Activated naive CD4-positive, alpha-beta T cell treated with Interleukin-2 at 50 U/mL for 16 hours (primary cell): ENCODE data around the gene EIF2B2.
A peak's percentile ranks its signal among the peaks of the same experiment; 100 is the strongest.

Experiments used
- DNase-seq: peaks from one replicate; pipeline ENCODE4 v3.0.0-alpha.2; 2020

Gene EIF2B2

DNA sequence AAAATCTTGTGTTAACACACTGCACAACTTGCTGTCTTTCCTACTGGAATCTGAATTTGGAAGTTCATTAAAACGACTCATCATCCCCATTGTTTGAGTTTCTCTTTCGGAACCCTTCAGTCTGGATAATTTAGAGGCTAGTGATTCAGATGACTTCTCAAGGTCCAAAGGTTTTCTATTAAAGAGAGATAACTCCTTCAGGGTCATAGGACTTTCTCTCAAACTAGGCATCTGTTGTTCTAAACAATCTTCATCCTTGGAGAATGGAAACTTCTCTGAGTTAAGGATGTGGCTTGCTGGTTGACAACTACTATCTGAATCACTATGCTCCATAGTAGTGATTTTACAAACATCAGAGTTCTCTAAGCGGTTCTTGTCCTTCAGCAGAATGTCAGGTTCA lies 44.2 kb downstream of the EIF2B2 start:
- DNase-seq: no peak

DNA sequence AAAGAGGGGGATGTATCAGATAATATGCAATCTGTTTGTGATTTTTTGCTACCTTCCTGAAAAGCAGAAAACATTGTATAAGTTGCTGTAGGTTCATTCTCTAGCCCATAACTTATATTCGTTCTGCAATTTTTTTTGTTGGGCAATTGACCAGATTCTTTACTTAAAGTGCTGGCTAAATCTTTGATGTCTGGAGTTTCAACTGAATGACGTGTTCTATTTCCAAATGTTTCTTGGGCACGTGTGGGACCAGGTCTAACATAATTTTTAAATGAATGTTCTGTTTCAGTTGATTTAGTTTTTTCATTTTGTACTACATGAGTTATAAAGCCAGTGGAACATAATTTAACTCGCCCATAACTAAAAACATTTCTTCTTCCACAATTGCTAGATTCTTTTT lies 44.8 kb downstream of the EIF2B2 start:
- no peak for DNase-seq

DNA sequence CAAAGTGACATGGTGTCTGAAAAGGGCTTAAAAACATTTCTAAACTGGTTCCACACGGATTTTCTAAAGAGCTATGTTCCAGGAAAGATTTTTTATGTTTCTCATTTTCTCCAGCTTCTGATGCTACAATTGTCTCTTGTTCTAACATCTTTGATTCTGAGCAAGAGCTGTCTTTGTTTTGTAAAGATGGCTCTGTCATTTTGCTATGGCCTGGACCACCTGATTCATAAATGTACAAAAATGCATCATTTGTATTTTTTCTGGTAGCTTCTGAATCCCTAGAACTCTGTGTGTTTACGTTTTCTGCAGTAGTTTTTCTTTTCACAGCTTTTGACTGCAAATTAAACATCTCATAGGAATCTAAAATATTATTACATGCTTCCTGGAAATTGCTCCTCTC lies 45.4 kb downstream of the EIF2B2 start:
- DNase-seq: no peak

DNA sequence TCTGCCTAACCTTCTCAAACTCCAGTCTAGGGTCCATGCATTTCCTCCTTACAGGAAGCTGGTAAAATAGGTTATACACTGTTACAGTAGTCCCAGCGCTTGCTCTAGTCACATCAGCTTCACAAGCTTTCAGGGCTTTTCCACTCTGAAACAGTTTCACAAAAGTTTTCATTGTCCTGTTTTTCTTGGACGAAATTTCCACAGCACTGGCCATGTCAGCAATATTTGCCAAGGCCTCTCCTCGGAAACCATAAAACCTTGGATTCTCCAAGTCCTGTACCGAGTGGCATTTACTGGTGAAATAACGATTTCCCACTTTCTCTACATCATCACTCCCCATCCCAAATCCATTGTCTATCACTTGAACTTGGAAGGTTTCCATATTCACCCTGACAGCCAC lies 46.4 kb downstream of the EIF2B2 start:
- DNase-seq: no peak

DNA sequence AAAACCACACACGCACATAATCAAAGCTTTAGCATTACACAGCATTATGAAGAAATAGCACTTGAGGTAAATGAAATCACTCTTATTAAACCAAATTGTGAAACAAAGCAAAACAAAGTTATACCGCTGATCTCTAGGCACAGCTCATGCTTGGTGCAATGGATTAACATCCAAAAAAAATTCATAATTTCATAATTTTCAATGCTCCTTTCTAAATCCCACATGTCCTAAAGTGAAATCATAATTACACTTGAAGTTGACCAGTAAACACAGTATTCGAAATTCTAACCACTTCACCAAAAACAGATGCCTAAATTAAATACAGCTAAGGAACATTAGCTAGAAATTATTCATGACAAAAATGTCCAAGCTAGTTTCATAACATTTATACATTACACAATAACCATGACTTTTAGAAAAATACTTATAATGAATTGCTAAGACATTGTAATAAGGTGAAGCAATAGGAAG lies 47.0 kb downstream of the EIF2B2 start:
- no peak for DNase-seq

DNA sequence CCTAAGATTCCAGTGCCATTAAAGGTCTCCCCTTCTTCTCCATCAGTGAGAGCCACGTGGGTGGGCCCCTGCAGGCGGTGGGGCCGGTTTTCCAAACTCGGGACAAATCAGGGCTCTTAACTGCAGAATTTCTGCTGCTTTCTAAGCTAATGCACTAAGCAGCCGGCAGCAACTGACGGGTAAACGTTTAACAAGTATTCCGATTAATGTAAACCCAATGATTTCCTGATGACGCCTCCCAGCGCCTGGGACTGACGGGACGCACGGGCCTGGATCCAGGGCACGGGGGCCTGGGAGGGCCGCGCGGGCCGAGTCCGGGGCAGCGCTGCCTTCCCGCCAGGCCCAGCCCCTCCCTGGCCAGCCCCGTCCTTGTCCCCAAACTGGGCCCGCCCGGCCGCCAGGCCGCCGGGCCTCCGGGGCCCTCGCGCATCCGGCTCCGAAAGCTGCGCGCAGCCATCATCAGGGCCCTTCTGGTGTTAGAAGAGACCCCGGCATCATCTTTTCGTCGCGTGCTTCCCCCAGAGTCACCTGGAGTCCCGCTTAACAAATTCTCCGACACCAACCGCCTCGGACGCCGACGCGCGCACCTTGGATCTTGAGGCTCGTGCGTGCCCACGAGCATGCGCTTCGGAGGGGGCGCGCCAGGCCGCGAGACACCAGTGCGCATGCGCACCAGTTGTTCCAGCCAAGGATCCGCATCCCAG lies 48.3 kb downstream of the EIF2B2 start, which contains the start of gene MLH3:
TSS of gene MLH3 (minus strand) at position 616 of the 704 bp plus-strand sequence. CDS start 1,812 bp downstream, outside the sequence.
- peak; percentile 79 for DNase-seq

DNA sequence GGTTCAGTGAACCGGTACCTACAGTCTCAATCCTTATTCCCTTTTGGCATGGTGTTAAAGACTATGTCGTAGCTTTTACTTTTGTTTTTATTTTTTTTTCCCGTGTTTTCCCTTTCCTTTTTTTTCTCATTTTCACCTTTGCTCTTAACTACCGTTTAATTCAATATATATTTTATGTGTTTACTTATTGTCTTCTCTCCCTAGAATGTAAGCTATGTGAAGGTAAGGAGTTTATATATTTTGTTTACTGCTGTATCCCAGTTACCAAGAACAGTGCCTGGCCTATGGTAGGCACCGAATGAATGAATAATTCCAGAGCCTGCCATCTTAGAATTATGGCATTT lies 48.8 kb downstream of the EIF2B2 start:
- DNase-seq: no peak

DNA sequence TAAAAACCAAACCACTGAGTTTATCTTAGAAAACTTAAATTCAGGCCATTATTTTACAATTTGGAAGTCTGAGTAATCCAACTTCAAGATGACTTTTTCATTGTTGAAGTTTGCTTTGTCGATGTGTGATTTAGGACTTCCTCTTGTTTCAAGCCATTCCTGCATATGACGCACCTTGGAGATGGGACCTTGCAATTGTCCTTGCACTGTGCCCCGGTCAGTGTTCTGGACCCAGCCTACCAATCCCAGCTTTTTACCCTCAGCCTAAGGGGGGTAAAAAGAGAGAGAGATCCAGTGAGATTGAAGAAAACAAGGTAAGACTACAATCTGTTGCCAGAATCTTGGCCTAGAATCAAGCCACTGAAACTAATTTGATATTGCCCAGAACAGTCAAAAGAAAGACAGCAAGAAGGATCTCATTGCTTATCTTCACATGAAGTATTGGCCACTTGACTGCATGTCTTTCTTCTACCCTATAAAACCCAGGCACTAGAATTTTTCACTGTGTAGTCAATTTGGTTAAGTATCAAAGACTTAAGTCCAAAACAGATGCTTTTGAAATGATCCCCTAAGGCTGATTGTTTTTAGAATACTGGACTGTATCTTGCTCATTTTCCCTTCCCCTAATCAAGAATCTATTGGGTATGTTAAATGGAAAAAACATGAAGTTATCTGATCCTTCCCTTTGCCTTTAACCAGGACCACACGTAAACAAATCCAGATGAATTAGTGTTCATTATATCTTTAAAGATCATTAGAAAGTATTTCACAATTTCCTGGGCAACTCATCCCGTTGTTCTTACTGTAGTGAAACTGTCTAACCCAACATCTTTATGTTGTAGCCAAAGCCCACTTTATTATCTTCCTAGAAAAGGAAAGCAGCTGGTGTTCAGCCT lies 50.9 kb downstream of the EIF2B2 start:
- no peak for DNase-seq

DNA sequence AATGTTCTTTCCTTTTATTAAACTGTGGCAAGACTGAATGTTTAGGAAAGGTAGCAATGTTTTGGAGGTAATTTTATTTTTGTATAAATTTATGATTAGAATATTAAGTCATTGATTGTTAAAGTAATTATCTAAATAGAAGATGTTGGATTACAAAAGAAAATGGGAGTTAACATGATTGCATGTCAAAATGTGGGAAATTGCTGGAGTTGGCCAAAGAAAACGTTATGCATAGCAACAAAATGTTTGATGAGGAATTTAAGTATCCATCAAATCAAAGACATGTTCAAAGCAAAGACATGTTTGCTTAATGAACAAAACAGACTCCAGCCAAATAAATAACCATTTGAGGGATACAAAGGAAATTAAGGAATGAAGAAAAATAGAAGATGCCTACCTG lies 51.7 kb downstream of the EIF2B2 start:
- DNase-seq: no peak

DNA sequence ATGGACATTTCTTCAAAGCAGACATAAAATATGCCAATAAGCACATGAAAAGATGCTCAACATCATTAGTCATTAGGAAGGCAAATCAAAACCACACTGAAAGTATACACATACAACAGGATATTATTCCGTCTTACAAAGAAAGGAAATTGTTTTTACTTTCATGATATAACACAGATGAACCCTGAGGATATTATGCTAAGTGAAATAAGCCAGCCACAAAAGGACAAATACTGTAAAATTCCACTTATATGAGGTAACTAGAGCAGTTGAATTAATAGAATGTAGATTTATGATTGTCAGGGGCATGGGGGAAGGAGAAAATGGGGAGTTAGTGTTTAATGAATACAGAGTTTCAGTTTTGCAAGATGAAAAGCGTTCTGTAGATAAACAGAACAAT lies 56.9 kb downstream of the EIF2B2 start:
- no peak for DNase-seq

DNA sequence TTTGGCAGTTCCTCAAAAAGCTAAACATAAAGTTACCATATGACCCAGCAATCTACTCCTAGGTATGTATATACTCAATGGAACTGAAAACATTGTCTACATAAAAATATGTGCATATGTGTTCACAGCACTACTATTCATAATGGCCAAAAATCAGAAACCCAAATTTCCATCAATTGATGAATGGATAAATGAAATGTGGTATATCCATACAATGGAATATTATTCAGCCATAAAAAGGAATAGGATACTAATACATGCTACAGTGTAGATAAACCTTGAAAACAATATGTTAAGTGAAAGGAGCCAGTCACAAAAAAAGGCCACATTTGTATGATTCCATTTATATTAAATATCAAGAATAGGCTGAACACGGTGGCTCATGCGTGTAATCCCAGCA lies 57.7 kb downstream of the EIF2B2 start:
- DNase-seq: no peak
